H1 (cell line): ENCODE data around the gene HMGA1. TPM values are rescaled to one million over a fixed set of nuclear protein-coding genes. Genes with fewer than 3 reads are reported as not detected.

ENCODE experiments used
- CTCF ChIA-PET: fragments of 300-600 bp; sonication (Branson Sonifier 250); formaldehyde crosslinking; loops from one replicate; lab custom pipeline; 2021; ENCODE audit not compliant: partially characterized antibody; lab: Charles Lee
- POLR2A ChIA-PET: fragments of 300-600 bp; sonication (Branson Sonifier 250); formaldehyde crosslinking; loops from one replicate; lab custom pipeline; 2021; ENCODE audit warnings: inconsistent platforms; ENCODE audit not compliant: partially characterized antibody; lab: Charles Lee
- DNase-seq, 2 experiments: peaks; one replicate each; pipeline versions ENCODE4 v3.0.0 to v3.0.0-alpha.2; 2010 to 2022; ENCODE audit warnings: low spot score in 2 of 2, low read depth in 1 of 2, mixed read lengths in 1 of 2
- FAIRE-seq: peaks from 2 replicates; lab custom pipeline; 2011; peaks lifted over from hg19 to GRCh38; lab: Jason Lieb, UNC
- H2AFZ ChIP-seq: 2 replicates; pipeline ENCODE4 v1.8.1; 2012; ENCODE audit warnings: low read length, inconsistent platforms
- H2AK5ac ChIP-seq: 2 replicates; pipeline ENCODE4 v1.6.1; 2013; ENCODE audit warnings: low read depth, low read length
- H2BK120ac ChIP-seq: replicated peaks from 2 replicates; pipeline ENCODE3; 2013; ENCODE audit warnings: low read depth, low read length, inconsistent platforms
- H2BK12ac ChIP-seq: 2 replicates; pipeline ENCODE4 v1.6.1; 2013; ENCODE audit warnings: low read depth, low read length
- H2BK15ac ChIP-seq: 2 replicates; pipeline ENCODE4 v1.6.1; 2013; ENCODE audit warnings: low read length
- H2BK20ac ChIP-seq: 2 replicates; pipeline ENCODE4 v1.6.1; 2013; ENCODE audit warnings: low read length
- H2BK5ac ChIP-seq: 2 replicates; pipeline ENCODE4 v1.6.1; 2013; ENCODE audit warnings: low read depth, low read length
- H3K14ac ChIP-seq: 2 replicates; pipeline ENCODE4 v1.6.1; 2013; ENCODE audit warnings: inconsistent platforms; ENCODE audit not compliant: insufficient read length
- H3K18ac ChIP-seq: 2 replicates; pipeline ENCODE4 v1.6.1; 2013; ENCODE audit warnings: low read length; ENCODE audit errors: extremely low read depth
- H3K23ac ChIP-seq: 2 replicates; pipeline ENCODE4 v1.6.1; 2013; ENCODE audit warnings: inconsistent platforms; ENCODE audit not compliant: insufficient read length
- H3K23me2 ChIP-seq: 2 replicates; pipeline ENCODE4 v1.6.1; 2013; ENCODE audit warnings: low read depth, low read length
- H3K27ac ChIP-seq: 2 replicates; pipeline ENCODE4 v1.6.1; 2011; ENCODE audit warnings: low read depth, low read length, inconsistent platforms
- H3K27me3 ChIP-seq, 4 experiments: replicated peaks in 1 of 4; 1 replicate in 1 of 4; 2 replicates in 3 of 4; pipeline versions ENCODE4 v1.6.1 to v1.8.1; 2011 to 2013; ENCODE audit warnings: low read length in 3 of 4, mild to moderate bottlenecking in 3 of 4, inconsistent platforms in 2 of 4, mixed read lengths in 2 of 4, moderate library complexity in 1 of 4; ENCODE audit not compliant: control insufficient read depth in 3 of 4, insufficient read depth in 3 of 4; ENCODE audit errors: extremely low read depth in 1 of 4
- H3K36me3 ChIP-seq, 4 experiments: 2 replicates each; pipeline versions ENCODE4 v1.6.1 to v1.8.1; 2011 to 2013; ENCODE audit warnings: mild to moderate bottlenecking in 4 of 4, low read length in 3 of 4, moderate library complexity in 2 of 4, control low read depth in 1 of 4, inconsistent platforms in 1 of 4; ENCODE audit not compliant: insufficient read depth in 4 of 4, control insufficient read depth in 2 of 4
- H3K4ac ChIP-seq: replicated peaks from 2 replicates; pipeline ENCODE3; 2013; ENCODE audit warnings: low read length, low read depth, mixed read lengths, inconsistent platforms; ENCODE audit not compliant: insufficient read length
- H3K4me1 ChIP-seq, 4 experiments: replicated peaks in 1 of 4; 1 replicate in 1 of 4; 2 replicates in 3 of 4; pipeline versions ENCODE4 v1.6.1 to v1.8.1; 2011 to 2013; ENCODE audit warnings: low read length in 3 of 4, inconsistent platforms in 2 of 4, mixed read lengths in 1 of 4; ENCODE audit not compliant: insufficient read depth in 4 of 4, control insufficient read depth in 3 of 4
- H3K4me2 ChIP-seq, 2 experiments: 2 replicates each; pipeline versions ENCODE4 v1.6.1 to v1.8.1; 2011 to 2013; ENCODE audit warnings: low read depth in 2 of 2, low read length in 2 of 2, control low read depth in 1 of 2, inconsistent platforms in 1 of 2, mild to moderate bottlenecking in 1 of 2; ENCODE audit not compliant: insufficient read depth in 1 of 2
- H3K4me3 ChIP-seq, 4 experiments: fragments of 200-600, 300-600 bp in 1 of 4; sonication (generic), shearing (Covaris generic), sonication (Bioruptor Twin) in 1 of 4; 2 replicates each; pipeline versions ENCODE4 v1.5.1 to v1.8.1; 2011 to 2016; ENCODE audit warnings: low read length in 4 of 4, low read depth in 3 of 4, control low read depth in 2 of 4, inconsistent platforms in 2 of 4, mild to moderate bottlenecking in 2 of 4, mixed read lengths in 1 of 4, moderate library complexity in 1 of 4; ENCODE audit not compliant: insufficient read depth in 2 of 4; ENCODE audit errors: extremely low read depth in 1 of 4
- H3K56ac ChIP-seq: replicated peaks from 2 replicates; pipeline ENCODE3; 2013; ENCODE audit warnings: low read depth, mild to moderate bottlenecking, mixed read lengths, low read length, inconsistent platforms; ENCODE audit not compliant: insufficient read length
- H3K79me1 ChIP-seq: 2 replicates; pipeline ENCODE4 v1.6.1; 2013; ENCODE audit warnings: low read depth, low read length, control low read depth
- H3K79me2 ChIP-seq, 2 experiments: 2 replicates each; pipeline versions ENCODE4 v1.6.1 to v1.8.1; 2012 to 2013; ENCODE audit warnings: low read length in 2 of 2, mild to moderate bottlenecking in 2 of 2, inconsistent platforms in 1 of 2; ENCODE audit not compliant: insufficient read depth in 2 of 2, control insufficient read depth in 1 of 2
- H3K9ac ChIP-seq, 4 experiments: replicated peaks in 1 of 4; 1 replicate in 1 of 4; 2 replicates in 3 of 4; pipeline versions ENCODE4 v1.6.1 to v1.8.1; 2011 to 2013; ENCODE audit warnings: low read depth in 3 of 4, low read length in 3 of 4, control low read depth in 2 of 4, mild to moderate bottlenecking in 2 of 4, moderate library complexity in 2 of 4, inconsistent platforms in 1 of 4; ENCODE audit errors: extremely low read depth in 1 of 4
- H3K9me3 ChIP-seq, 2 experiments: 2 replicates each; pipeline versions ENCODE4 v1.6.1 to v1.8.1; 2012 to 2013; ENCODE audit warnings: mild to moderate bottlenecking in 2 of 2, moderate library complexity in 2 of 2, control low read depth in 1 of 2, inconsistent platforms in 1 of 2, low read depth in 1 of 2, low read length in 1 of 2, mixed read lengths in 1 of 2; ENCODE audit not compliant: insufficient read depth in 2 of 2
- H4K20me1 ChIP-seq, 2 experiments: replicated peaks in 1 of 2; 2 replicates each; pipeline versions ENCODE3 to v1.8.1; 2011 to 2013; ENCODE audit warnings: inconsistent platforms in 2 of 2, low read length in 2 of 2, mild to moderate bottlenecking in 1 of 2; ENCODE audit not compliant: insufficient read depth in 2 of 2, control insufficient read depth in 1 of 2
- H4K5ac ChIP-seq: 2 replicates; pipeline ENCODE4 v1.6.1; 2013; ENCODE audit warnings: low read length, low read depth, mixed read lengths, inconsistent platforms; ENCODE audit not compliant: insufficient read length
- H4K8ac ChIP-seq: 2 replicates; pipeline ENCODE4 v1.8.0; 2013; ENCODE audit warnings: mild to moderate bottlenecking, moderate library complexity, low read length, inconsistent platforms; ENCODE audit not compliant: insufficient read depth; ENCODE audit errors: extremely low read depth
- H4K91ac ChIP-seq: replicated peaks from 2 replicates; pipeline ENCODE3; 2013; ENCODE audit warnings: low read length, mixed read lengths, inconsistent platforms; ENCODE audit not compliant: insufficient read length
- PHF8 ChIP-seq: fragments of 200-600 bp; sonication (generic); conservative IDR thresholded peaks from 2 replicates; pipeline ENCODE4 v1.7.1; 2012; ENCODE audit warnings: low read depth, mild to moderate bottlenecking, inconsistent platforms, low read length, moderate library complexity
- SP1 ChIP-seq: IDR thresholded peaks from 2 replicates; pipeline ENCODE4 v1.6.1; 2011; ENCODE audit warnings: low read depth, low read length
- WGBS, 2 experiments: shearing (Covaris generic) in 1 of 2; methylation state at CpG; one replicate each; pipeline versions ENCODE4 v1.1.6 to v1.1.7; 2013 to 2015; ENCODE audit warnings: low lambda C conversion rate in 2 of 2, mixed read lengths in 2 of 2, inconsistent platforms in 1 of 2, low coverage in 1 of 2, missing lambda C conversion rate in 1 of 2; ENCODE audit not compliant: insufficient replicate concordance in 2 of 2, insufficient coverage in 1 of 2, insufficient read length in 1 of 2; ENCODE audit errors: extremely low coverage in 1 of 2, missing lambda C conversion rate in 1 of 2; 5-methylcytosine and 5-hydroxymethylcytosine counted together
- polyA plus RNA-seq, 7 experiments: library from polyadenylated mRNA; depleted of rRNA in 3 of 7; stranded (reverse) in 5 of 7; unstranded in 2 of 7; fragments of >200 nt in 5 of 7; fragments of 200-250 nt in 2 of 7; gene quantifications; 1 replicate in 5 of 7; 2 replicates in 1 of 7; 4 replicates in 1 of 7; pipeline versions ENCODE4 v1.2.1 to v1.2.3, GENCODE V29; 2011 to 2013; ENCODE audit warnings: missing spikeins in 2 of 7, mixed read lengths in 2 of 7
- total RNA-seq: library from RNA; stranded (reverse); fragmentation: NEBNext Ultra II Directional; extraction: Animal tissue kit (Norgen Biotek cat#: 25700); gene quantifications from 2 replicates; pipeline ENCODE4 v1.2.1, GENCODE V29; 2021

HMGA1 gene
- total and polyA plus RNA-seq, 2 of the 8 experiments (the other 6 are each of a cell fraction or from before 2014, with no cell fraction given) = 1,557 to 2,636 TPM

- H3K56ac ChIP-seq = no peak overlapping the region
- H3K79me2 ChIP-seq = no peaks in the 10 kb centered on the region
- no peak overlapping the region for H2BK20ac ChIP-seq
- H3K9ac ChIP-seq = no peak overlapping the region
- no peaks in the 10 kb centered on the region for H3K4me1 ChIP-seq
- no peak overlapping the region for H3K18ac ChIP-seq
- H2AFZ ChIP-seq = no peak overlapping the region
- ChIA-PET POLR2A (interaction anchor here (1.0 to 1.5 kb wide), 2 partner anchors 11 to 146 kb away, joined by 3 to 4 read pairs; partner anchors contain the start of gene RPS10), CTCF (interaction anchor here (0.7 to 1.8 kb wide), 5 partner anchors 8 to 58 kb away, joined by 3 to 5 read pairs (median 3); no protein-coding TSS in a partner anchor)
- H4K8ac ChIP-seq = no peak overlapping the region
- H2BK12ac ChIP-seq = no peak overlapping the region
- H3K79me1 ChIP-seq = no peaks in the 10 kb centered on the region
- WGBS, 2 experiments = 92% methylated on average over 4 of the region's 4 CpGs; no CpG with 5 or more reads in 1 of the 2 experiments
- peak; percentile 62; the same call in 1 of the 2 replicates for TF ChIP-seq SP1
- TF ChIP-seq PHF8 = no peak
- H3K4me2 ChIP-seq = no peak overlapping the region
- no peak overlapping the region for H3K4ac ChIP-seq
- no peak overlapping the region for H3K27ac ChIP-seq
- no peak overlapping the region for H3K4me3 ChIP-seq
- H3K23me2 ChIP-seq = no peaks in the 10 kb centered on the region
- DNase-seq (no peak), FAIRE-seq (no peak)
- H2BK5ac ChIP-seq = no peak overlapping the region
- H2BK15ac ChIP-seq = no peak overlapping the region
- H4K91ac ChIP-seq = no peak overlapping the region
- no peak overlapping the region for H3K23ac ChIP-seq
- no peaks in the 10 kb centered on the region for H3K27me3 ChIP-seq
- H3K14ac ChIP-seq = no peak overlapping the region
- H2AK5ac ChIP-seq = no peak overlapping the region
- H3K9me3 ChIP-seq = no peaks in the 10 kb centered on the region
- H4K20me1 ChIP-seq = no peaks in the 10 kb centered on the region
- H3K36me3 ChIP-seq = 0 out of 8 replicates have a peak, but pooled peaks cover 0 to 4% (median 0%) of the 10 kb centered on the region in 4 experiments
- no peak overlapping the region for H2BK120ac ChIP-seq
- no peak overlapping the region for H4K5ac ChIP-seq
Observed at GRCh38 chr6:34280216-34280615, 43.5 kb downstream of the HMGA1 start.
